GM12878 (cell line): ENCODE data around the gene CAMTA1. TPM values are rescaled to one million over a fixed set of nuclear protein-coding genes. Genes with fewer than 3 reads are reported as not detected.

Experiments used
- ATAC-seq: fragments of 200-7000 bp; cut with Tn5 transposase; 3 replicates; pipeline ENCODE4 v1.9.1; 2020; ENCODE audit warnings: mild to moderate bottlenecking, moderate library complexity
- BruUV-seq: library from RNA; stranded (reverse); fragments of 400-500 nt; replicated peaks from 2 replicates; lab custom pipeline; 2021; lab: Mats Ljungman, UMichigan
- CTCF ChIA-PET: fragments of 300-600 bp; sonication (Branson Sonifier 250); formaldehyde crosslinking; extraction: SDS; loops from one replicate; lab custom pipeline; 2021; ENCODE audit warnings: inconsistent platforms; lab: Yijun Ruan, JAX
- POLR2A ChIA-PET: fragments of 350-600 bp; formaldehyde crosslinking; extraction: SDS; loops from one replicate; lab custom pipeline; 2021; ENCODE audit warnings: inconsistent platforms; lab: Charles Lee
- RAD21 ChIA-PET: fragments of 300-600 bp; sonication (Branson Sonifier 250); formaldehyde crosslinking; loops from one replicate; lab custom pipeline; 2023; ENCODE audit warnings: antibody characterized with exemption; ENCODE audit not compliant: unreplicated experiment; lab: Charles Lee
- SMC1A ChIA-PET: fragments of 300-600 bp; sonication (Branson Sonifier 250); formaldehyde crosslinking; loops from one replicate; lab custom pipeline; 2023; ENCODE audit not compliant: unreplicated experiment, uncharacterized antibody; lab: Charles Lee
- DNase-seq: peaks from one replicate; pipeline ENCODE4 v3.0.0-alpha.2; 2011; ENCODE audit warnings: low read depth, low spot score
- FAIRE-seq: peaks from 3 replicates; lab custom pipeline; 2011; peaks lifted over from hg19 to GRCh38; lab: Jason Lieb, UNC
- H2AFZ ChIP-seq: 2 replicates; pipeline ENCODE4 v1.6.0; 2011; ENCODE audit warnings: low read depth, low read length, control low read depth; ENCODE audit not compliant: control insufficient read depth
- H3K27ac ChIP-seq: 2 replicates; pipeline ENCODE4 v1.5.1; 2011; ENCODE audit warnings: control low read depth; ENCODE audit not compliant: control insufficient read depth, insufficient read depth
- H3K27me3 ChIP-seq, 2 experiments: replicated peaks in 1 of 2; 2 replicates each; pipeline versions ENCODE4 v1.6.0 to v1.6.1; 2011; ENCODE audit warnings: low read length in 1 of 2; ENCODE audit not compliant: control insufficient read depth in 2 of 2, insufficient read depth in 2 of 2
- H3K36me3 ChIP-seq, 2 experiments: 2 replicates each; pipeline ENCODE4 v1.5.1; 2011; ENCODE audit warnings: low read length in 1 of 2; ENCODE audit not compliant: control insufficient read depth in 2 of 2, insufficient read depth in 2 of 2
- H3K4me1 ChIP-seq: 2 replicates; pipeline ENCODE4 v1.6.1; 2011; ENCODE audit warnings: mild to moderate bottlenecking, low read length, moderate library complexity, mixed read lengths; ENCODE audit not compliant: control insufficient read depth, insufficient read depth
- H3K4me2 ChIP-seq: 2 replicates; pipeline ENCODE4 v1.6.0; 2011; ENCODE audit warnings: control low read depth; ENCODE audit not compliant: control insufficient read depth, insufficient read depth
- H3K4me3 ChIP-seq: fragments of 200-600 bp; sonication (generic); 2 replicates; pipeline ENCODE4 v1.5.1; 2016
- H3K79me2 ChIP-seq: 2 replicates; pipeline ENCODE4 v1.6.0; 2011; ENCODE audit warnings: low read length; ENCODE audit not compliant: control insufficient read depth, insufficient read depth
- H3K9ac ChIP-seq: 2 replicates; pipeline ENCODE4 v1.8.0; 2011; ENCODE audit warnings: low read length, control low read depth, mixed read lengths; ENCODE audit not compliant: control insufficient read depth, insufficient read depth
- H3K9me3 ChIP-seq: replicated peaks from 3 replicates; pipeline ENCODE4 v1.5.1; 2011; ENCODE audit warnings: mild to moderate bottlenecking, low read length; ENCODE audit not compliant: control insufficient read depth, insufficient read depth
- H4K20me1 ChIP-seq: 2 replicates; pipeline ENCODE4 v1.6.0; 2011; ENCODE audit not compliant: control insufficient read depth, insufficient read depth
- IRF5 ChIP-seq: fragments of 450-650 bp; IDR thresholded peaks from 2 replicates; pipeline ENCODE4 v1.6.1; 2017; ENCODE audit warnings: borderline replicate concordance
- MXI1 ChIP-seq: fragments of 150-350 bp; IDR thresholded peaks from 2 replicates; pipeline ENCODE4 v1.6.1; 2011; ENCODE audit warnings: low read depth, mild to moderate bottlenecking, inconsistent platforms, low read length, improper control_type of control experiment
- POLR2AphosphoS5 ChIP-seq: IDR thresholded peaks from 2 replicates; pipeline ENCODE4 v1.6.1; 2011; ENCODE audit warnings: mild to moderate bottlenecking, low read length, inconsistent platforms
- REST ChIP-seq: IDR thresholded peaks from 2 replicates; pipeline ENCODE4 v1.6.1; 2012; ENCODE audit warnings: mild to moderate bottlenecking, low read depth, low read length
- SUZ12 ChIP-seq: fragments of 200-600 bp; sonication (generic); IDR thresholded peaks from one replicate; pipeline ENCODE4 v1.6.1; 2018; ENCODE audit warnings: antibody characterized with exemption, mild to moderate bottlenecking; ENCODE audit not compliant: unreplicated experiment
- WGBS: methylation state at CpG from one replicate; pipeline ENCODE4 v1.1.6; 2016; ENCODE audit warnings: low lambda C conversion rate; ENCODE audit not compliant: insufficient replicate concordance, insufficient coverage; ENCODE audit errors: missing lambda C conversion rate; 5-methylcytosine and 5-hydroxymethylcytosine counted together
- in situ Hi-C: fragments of 300-500 bp; cut with MboI; formaldehyde crosslinking; loops from 9 replicates; pipeline ENCODE4 v1.14.3; 2018; ENCODE audit warnings: mixed read lengths
- intact Hi-C: fragments of 100-400 bp; cut with micrococcal nuclease; formaldehyde crosslinking; loops from one replicate; pipeline ENCODE4 v1.14.2; 2022; ENCODE audit not compliant: unreplicated experiment
- polyA plus RNA-seq, 11 experiments: library from polyadenylated mRNA; depleted of rRNA in 4 of 11; unstranded in 6 of 11; stranded (reverse) in 5 of 11; fragments of >200 nt; fragmentation: Nextera tagmentation in 4 of 11; fragmentation: Illumina TruSeq in 1 of 11; extraction: Ambion mirVana in 4 of 11; extraction: Trizol in 1 of 11; gene quantifications; 1 replicate in 1 of 11; 2 replicates in 10 of 11; pipeline versions ENCODE4 v1.2.1 to v1.2.3, GENCODE V29; 2011 to 2016; ENCODE audit warnings: inconsistent platforms in 2 of 11, missing spikeins in 2 of 11, low read depth in 1 of 11
- total RNA-seq, 4 experiments: library from RNA; depleted of rRNA in 3 of 4; stranded (reverse); fragments of >200 nt in 3 of 4; fragmentation: Illumina TruSeq in 1 of 4; extraction: Trizol in 1 of 4; gene quantifications; 2 replicates each; pipeline versions ENCODE4 v1.2.1 to v1.2.3, GENCODE V29; 2013 to 2021
- TF ChIP-seq, protein P1 (sequence below): fragments of 450-650 bp; formaldehyde crosslinking; IDR thresholded peaks from 2 replicates; pipeline ENCODE4 v1.4.0; 2022; ENCODE audit warnings: mild to moderate bottlenecking, moderate library complexity

The CAMTA1 gene
- total and polyA plus RNA-seq, 10 of the 15 experiments (the other 5 are each of a cell fraction or from before 2014, with no cell fraction given): 37.7 to 148 (median 76.4) TPM

- POLR2A ChIA-PET: no interaction called here
- Histone ChIP-seq H3K79me2 (no peaks in the 10 kb centered on the region), H3K27ac (no peak overlapping the region), H3K4me1 (no peaks in the 10 kb centered on the region), H3K4me2 (no peak overlapping the region), H3K9me3 (no peaks in the 10 kb centered on the region; the same call in 2 of the 3 replicates), H3K4me3 (no peak overlapping the region), H2AFZ (no peak overlapping the region), H4K20me1 (no peaks in the 10 kb centered on the region), H3K27me3 (no peaks in the 10 kb centered on the region; a peak in 3 of 4 replicates), H3K9ac (no peak overlapping the region), H3K36me3 (no peaks in the 10 kb centered on the region)
- DNase-seq (no peak), FAIRE-seq (no peak), ATAC-seq (no peak)
- WGBS: 35% methylated on average over 8 of the region's 8 CpGs
- SMC1A ChIA-PET: no interaction called here
- intact Hi-C loops (no loop called here), in situ Hi-C loops (no loop called here)
- TF ChIP-seq POLR2AphosphoS5: no peak
- CTCF ChIA-PET: no interaction called here
- no TSS peak for BruUV-seq
- RAD21 ChIA-PET: no interaction called here
These were observed 584.6 kb downstream of the CAMTA1 start for GRCh38 chr1:7369866-7370265.

- no peaks in the 10 kb centered on the region for H3K4me1 ChIP-seq
- ChIA-PET SMC1A (no interaction called here), CTCF (no interaction called here), RAD21 (no interaction called here), POLR2A (no interaction called here)
- H2AFZ ChIP-seq: no peak overlapping the region
- BruUV-seq: no TSS peak
- DNase-seq: no peak
- no peak overlapping the region for H3K4me3 ChIP-seq
- WGBS: 22% methylated on average over 5 of the region's 6 CpGs
- H3K36me3 ChIP-seq: no peaks in the 10 kb centered on the region
- intact Hi-C loops (no loop called here), in situ Hi-C loops (no loop called here)
- H3K27ac ChIP-seq: no peak overlapping the region
- H3K4me2 ChIP-seq: no peak overlapping the region
- no peaks in the 10 kb centered on the region for H3K79me2 ChIP-seq
- no peak overlapping the region for H3K9ac ChIP-seq
- no peaks in the 10 kb centered on the region; the same call in 2 of the 3 replicates for H3K9me3 ChIP-seq
- no peaks in the 10 kb centered on the region for H4K20me1 ChIP-seq
- no peak for FAIRE-seq
- no peak for ATAC-seq
- H3K27me3 ChIP-seq: no peaks in the 10 kb centered on the region; a peak in 2 of 4 replicates
- TF ChIP-seq IRF5: no peak
- TF ChIP-seq MXI1: no peak
- TF ChIP-seq REST: no peak
- TF ChIP-seq SUZ12: no peak
- TF ChIP-seq, protein P1, sequence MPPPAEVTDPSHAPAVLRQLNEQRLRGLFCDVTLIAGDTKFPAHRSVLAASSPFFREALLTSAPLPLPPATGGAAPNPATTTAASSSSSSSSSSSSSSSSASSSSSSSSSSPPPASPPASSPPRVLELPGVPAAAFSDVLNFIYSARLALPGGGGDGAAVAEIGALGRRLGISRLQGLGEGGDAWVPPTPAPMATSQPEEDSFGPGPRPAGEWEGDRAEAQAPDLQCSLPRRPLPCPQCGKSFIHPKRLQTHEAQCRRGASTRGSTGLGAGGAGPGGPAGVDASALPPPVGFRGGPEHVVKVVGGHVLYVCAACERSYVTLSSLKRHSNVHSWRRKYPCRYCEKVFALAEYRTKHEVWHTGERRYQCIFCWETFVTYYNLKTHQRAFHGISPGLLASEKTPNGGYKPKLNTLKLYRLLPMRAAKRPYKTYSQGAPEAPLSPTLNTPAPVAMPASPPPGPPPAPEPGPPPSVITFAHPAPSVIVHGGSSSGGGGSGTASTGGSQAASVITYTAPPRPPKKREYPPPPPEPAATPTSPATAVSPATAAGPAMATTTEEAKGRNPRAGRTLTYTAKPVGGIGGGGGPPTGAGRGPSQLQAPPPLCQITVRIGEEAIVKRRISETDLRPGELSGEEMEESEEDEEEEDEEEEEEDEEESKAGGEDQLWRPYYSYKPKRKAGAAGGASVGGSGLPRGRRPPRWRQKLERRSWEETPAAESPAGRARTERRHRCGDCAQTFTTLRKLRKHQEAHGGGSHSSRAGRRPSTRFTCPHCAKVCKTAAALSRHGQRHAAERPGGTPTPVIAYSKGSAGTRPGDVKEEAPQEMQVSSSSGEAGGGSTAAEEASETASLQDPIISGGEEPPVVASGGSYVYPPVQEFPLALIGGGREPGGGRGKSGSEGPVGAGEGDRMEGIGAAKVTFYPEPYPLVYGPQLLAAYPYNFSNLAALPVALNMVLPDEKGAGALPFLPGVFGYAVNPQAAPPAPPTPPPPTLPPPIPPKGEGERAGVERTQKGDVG (CRISPR knock-in tag): no peak
- TF ChIP-seq, all 136 proteins: peak for 0
These were observed 586.7 kb downstream of the CAMTA1 start for GRCh38 chr1:7371926-7372325.
